K562 (cell line): ENCODE measurements around the gene EAPP.

Experiments
- CBX8 ChIP-seq: fragments of 200-600 bp; sonication (generic); IDR thresholded peaks from 2 replicates; pipeline ENCODE4 v1.6.1; 2012; ENCODE audit warnings: borderline replicate concordance, mixed run types, low read depth, mild to moderate bottlenecking, moderate library complexity, mixed read lengths, low read length, control low read depth, inconsistent platforms; ENCODE audit not compliant: poor library complexity, severe bottlenecking; ENCODE audit errors: extremely low read depth
- ESRRA ChIP-seq: fragments of 450-650 bp; IDR thresholded peaks from 2 replicates; pipeline ENCODE4 v1.6.1; 2014; ENCODE audit warnings: low read depth, mild to moderate bottlenecking, moderate library complexity, borderline replicate concordance
- ETV6 ChIP-seq, 3 experiments: fragments of 150-350 bp in 1 of 3; sonication (generic) in 1 of 3; formaldehyde crosslinking in 1 of 3; IDR thresholded peaks; 2 replicates each; pipeline versions ENCODE4 v1.6.1 to v1.8.0; 2014 to 2022; ENCODE audit warnings: borderline replicate concordance in 2 of 3, low read depth in 2 of 3, antibody characterized with exemption in 1 of 3, low read length in 1 of 3, mild to moderate bottlenecking in 1 of 3, missing genetic modification reagents in 1 of 3
- FOXK2 ChIP-seq, 2 experiments: fragments of 450-650 bp; IDR thresholded peaks in 1 of 2; conservative IDR thresholded peaks in 1 of 2; 2 replicates each; pipeline ENCODE4 v1.6.1; 2016; ENCODE audit warnings: low read depth in 2 of 2, mild to moderate bottlenecking in 1 of 2
- NFE2 ChIP-seq: IDR thresholded peaks from 2 replicates; pipeline ENCODE4 v1.6.1; 2014; ENCODE audit warnings: antibody characterized with exemption, low read depth
- PHF21A ChIP-seq: fragments of 450-650 bp; IDR thresholded peaks from 2 replicates; pipeline ENCODE4 v1.6.1; 2017; ENCODE audit warnings: low read depth, borderline replicate concordance
- POLR2AphosphoS5 ChIP-seq: IDR thresholded peaks from 2 replicates; pipeline ENCODE4 v1.6.1; 2011; ENCODE audit warnings: mild to moderate bottlenecking, low read depth, low read length, moderate library complexity; ENCODE audit not compliant: control insufficient read depth, insufficient read depth
- POLR2B ChIP-seq: fragments of 450-650 bp; IDR thresholded peaks from 2 replicates; pipeline ENCODE4 v1.6.1; 2018; ENCODE audit warnings: low read depth; ENCODE audit not compliant: partially characterized antibody
- ZBTB17 ChIP-seq: fragments of 450-650 bp; formaldehyde crosslinking; IDR thresholded peaks from 2 replicates; pipeline ENCODE4 v1.4.0; 2020; ENCODE audit warnings: mild to moderate bottlenecking
- ZNF146 ChIP-seq: IDR thresholded peaks from one replicate; pipeline ENCODE4 v1.6.1; 2018; ENCODE audit warnings: missing compliant biosample characterization; ENCODE audit not compliant: unreplicated experiment
- TF ChIP-seq, protein P1 (sequence below): fragments of 250-450 bp; sonication (Bioruptor Pico); IDR thresholded peaks from 2 replicates; pipeline ENCODE4 v1.8.0; 2022; ENCODE audit warnings: moderate library complexity, mild to moderate bottlenecking, inconsistent platforms
- TF ChIP-seq, protein P2 (sequence below): fragments of 450-650 bp; IDR thresholded peaks from 2 replicates; pipeline ENCODE4 v1.6.1; 2018; ENCODE audit warnings: mild to moderate bottlenecking, low read depth; ENCODE audit not compliant: partially characterized antibody
- TF ChIP-seq, protein P3 (sequence below), 3 experiments: IDR thresholded peaks in 2 of 3; conservative IDR thresholded peaks in 1 of 3; 2 replicates each; pipeline ENCODE4 v1.5.1; 2011 to 2012; ENCODE audit warnings: low read length in 3 of 3, mild to moderate bottlenecking in 3 of 3, control low read depth in 2 of 3, improper control_type of control experiment in 1 of 3, inconsistent platforms in 1 of 3, low read depth in 1 of 3, mixed read lengths in 1 of 3, moderate library complexity in 1 of 3; ENCODE audit not compliant: insufficient read depth in 2 of 3

DNA sequence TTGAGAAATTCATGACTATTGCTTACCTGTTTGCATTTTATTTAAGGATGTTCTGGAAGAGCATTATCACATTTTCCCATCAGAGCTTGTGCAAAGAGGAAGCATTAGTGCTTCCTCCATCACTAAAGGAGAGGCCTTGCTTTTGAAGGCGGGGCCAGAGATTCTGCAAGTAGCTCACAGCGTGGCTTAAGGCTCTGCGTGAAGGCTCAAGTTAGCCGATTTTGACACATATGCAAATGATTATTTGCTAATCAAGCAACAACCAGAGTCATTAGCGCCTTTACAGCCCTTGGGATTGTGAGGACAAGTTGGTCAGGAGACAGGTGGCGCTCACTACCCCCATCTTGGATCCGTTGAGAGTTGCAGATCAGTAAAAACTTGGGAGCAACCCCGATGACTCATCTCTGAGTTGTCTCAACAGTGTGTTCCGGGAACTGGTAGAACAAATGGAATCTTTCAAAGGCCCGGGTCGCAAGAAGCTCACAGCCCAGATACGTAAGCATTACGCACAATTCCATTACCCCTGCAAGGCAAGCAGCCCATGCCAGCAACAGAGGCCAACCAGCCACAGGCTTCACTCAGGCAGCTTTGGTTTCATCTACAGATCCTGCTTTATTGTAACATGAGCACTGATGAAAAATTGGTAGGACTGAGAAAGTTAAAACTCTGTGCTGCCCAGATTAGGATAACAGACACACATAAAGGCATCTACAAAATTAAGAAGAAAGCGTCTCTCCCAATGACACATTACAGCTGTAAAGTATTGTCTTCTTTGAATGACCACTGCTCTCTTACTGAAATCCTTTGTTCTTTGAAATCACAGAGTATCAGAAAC is 42.6 kb downstream of the EAPP start:
- no peak for TF ChIP-seq CBX8
- TF ChIP-seq PHF21A = no peak
- no peak for TF ChIP-seq POLR2AphosphoS5
- peak in 1 of 2 experiments; percentile 29; a peak in 1 of 4 replicates for TF ChIP-seq FOXK2 (conservative IDR thresholded peaks at IDR 0.05 in 1 of 2, IDR thresholded peaks at IDR 0.05 in 1 of 2; ENCODE audit: low read depth in 2 of 2)
- TF ChIP-seq, protein P1, sequence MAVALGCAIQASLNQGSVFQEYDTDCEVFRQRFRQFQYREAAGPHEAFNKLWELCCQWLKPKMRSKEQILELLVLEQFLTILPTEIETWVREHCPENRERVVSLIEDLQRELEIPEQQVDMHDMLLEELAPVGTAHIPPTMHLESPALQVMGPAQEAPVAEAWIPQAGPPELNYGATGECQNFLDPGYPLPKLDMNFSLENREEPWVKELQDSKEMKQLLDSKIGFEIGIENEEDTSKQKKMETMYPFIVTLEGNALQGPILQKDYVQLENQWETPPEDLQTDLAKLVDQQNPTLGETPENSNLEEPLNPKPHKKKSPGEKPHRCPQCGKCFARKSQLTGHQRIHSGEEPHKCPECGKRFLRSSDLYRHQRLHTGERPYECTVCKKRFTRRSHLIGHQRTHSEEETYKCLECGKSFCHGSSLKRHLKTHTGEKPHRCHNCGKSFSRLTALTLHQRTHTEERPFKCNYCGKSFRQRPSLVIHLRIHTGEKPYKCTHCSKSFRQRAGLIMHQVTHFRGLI (CRISPR knock-in tag) = no peak
- TF ChIP-seq ZNF146 (CRISPR knock-in tag) = no peak
- TF ChIP-seq POLR2B = no peak
- no peak for TF ChIP-seq ZBTB17 (CRISPR knock-in tag)
- no peak for TF ChIP-seq ESRRA
- TF ChIP-seq NFE2 = no peak
- TF ChIP-seq, protein P2, sequence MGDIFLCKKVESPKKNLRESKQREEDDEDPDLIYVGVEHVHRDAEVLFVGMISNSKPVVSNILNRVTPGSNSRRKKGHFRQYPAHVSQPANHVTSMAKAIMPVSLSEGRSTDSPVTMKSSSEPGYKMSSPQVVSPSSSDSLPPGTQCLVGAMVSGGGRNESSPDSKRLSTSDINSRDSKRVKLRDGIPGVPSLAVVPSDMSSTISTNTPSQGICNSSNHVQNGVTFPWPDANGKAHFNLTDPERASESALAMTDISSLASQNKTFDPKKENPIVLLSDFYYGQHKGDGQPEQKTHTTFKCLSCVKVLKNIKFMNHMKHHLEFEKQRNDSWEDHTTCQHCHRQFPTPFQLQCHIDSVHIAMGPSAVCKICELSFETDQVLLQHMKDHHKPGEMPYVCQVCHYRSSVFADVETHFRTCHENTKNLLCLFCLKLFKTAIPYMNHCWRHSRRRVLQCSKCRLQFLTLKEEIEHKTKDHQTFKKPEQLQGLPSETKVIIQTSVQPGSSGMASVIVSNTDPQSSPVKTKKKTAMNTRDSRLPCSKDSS = no peak
- TF ChIP-seq ETV6 (IDR thresholded peaks at IDR 0.05; ENCODE audit: borderline replicate concordance in 1 of 2, low read depth in 2 of 2, low read length in 1 of 2) = no peak
- TF ChIP-seq ETV6 (CRISPR knock-in tag; IDR thresholded peaks at IDR 0.05; ENCODE audit: borderline replicate concordance) = no peak
- TF ChIP-seq, protein P3, sequence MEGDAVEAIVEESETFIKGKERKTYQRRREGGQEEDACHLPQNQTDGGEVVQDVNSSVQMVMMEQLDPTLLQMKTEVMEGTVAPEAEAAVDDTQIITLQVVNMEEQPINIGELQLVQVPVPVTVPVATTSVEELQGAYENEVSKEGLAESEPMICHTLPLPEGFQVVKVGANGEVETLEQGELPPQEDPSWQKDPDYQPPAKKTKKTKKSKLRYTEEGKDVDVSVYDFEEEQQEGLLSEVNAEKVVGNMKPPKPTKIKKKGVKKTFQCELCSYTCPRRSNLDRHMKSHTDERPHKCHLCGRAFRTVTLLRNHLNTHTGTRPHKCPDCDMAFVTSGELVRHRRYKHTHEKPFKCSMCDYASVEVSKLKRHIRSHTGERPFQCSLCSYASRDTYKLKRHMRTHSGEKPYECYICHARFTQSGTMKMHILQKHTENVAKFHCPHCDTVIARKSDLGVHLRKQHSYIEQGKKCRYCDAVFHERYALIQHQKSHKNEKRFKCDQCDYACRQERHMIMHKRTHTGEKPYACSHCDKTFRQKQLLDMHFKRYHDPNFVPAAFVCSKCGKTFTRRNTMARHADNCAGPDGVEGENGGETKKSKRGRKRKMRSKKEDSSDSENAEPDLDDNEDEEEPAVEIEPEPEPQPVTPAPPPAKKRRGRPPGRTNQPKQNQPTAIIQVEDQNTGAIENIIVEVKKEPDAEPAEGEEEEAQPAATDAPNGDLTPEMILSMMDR (IDR thresholded peaks at IDR 0.05 in 2 of 3, conservative IDR thresholded peaks at IDR 0.05 in 1 of 3; ENCODE audit: insufficient read depth in 2 of 3, low read depth in 1 of 3, low read length in 3 of 3) = peak; percentile 10 to 46 (median 37); a peak in 3 of 6 replicates
